SK-N-SH (cell line): ENCODE data around the gene ARHGAP15.

ENCODE experiments used
- CTCF ChIP-seq: fragments of 200-600 bp; sonication (generic); IDR thresholded peaks from 2 replicates; pipeline ENCODE4 v1.6.1; 2017; ENCODE audit warnings: antibody characterized with exemption, mild to moderate bottlenecking, moderate library complexity
- NFIC ChIP-seq: IDR thresholded peaks from 2 replicates; pipeline ENCODE4 v1.4.0; 2012; ENCODE audit warnings: borderline replicate concordance
- TAF1 ChIP-seq: IDR thresholded peaks from 2 replicates; pipeline ENCODE4 v1.6.1; 2012; ENCODE audit warnings: low read depth, mild to moderate bottlenecking, low read length, moderate library complexity, borderline replicate concordance

GRCh38 chr2:143458258-143459190 is 329.3 kb downstream of the ARHGAP15 start:
- TF ChIP-seq TAF1 (no peak), CTCF (no peak), NFIC (no peak)
